HUES48 (cell line): ENCODE results near the gene CEP83.
"Not testable (repeated sequence)": the region's sequence is repeated elsewhere in the genome, so short reads cannot be mapped to it uniquely, and the experiment has no call there.

Experiments
- H3K27ac ChIP-seq: one replicate; pipeline ENCODE4 v1.7.0; 2013; ENCODE audit warnings: low read depth, low read length, inconsistent platforms
- H3K27me3 ChIP-seq: 2 replicates; pipeline ENCODE4 v1.6.1; 2013; ENCODE audit warnings: mild to moderate bottlenecking, low read length; ENCODE audit not compliant: control insufficient read depth, insufficient read depth
- H3K36me3 ChIP-seq: 2 replicates; pipeline ENCODE4 v1.6.1; 2013; ENCODE audit warnings: low read length; ENCODE audit not compliant: control insufficient read depth, insufficient read depth
- H3K4me1 ChIP-seq: 2 replicates; pipeline ENCODE4 v1.6.1; 2013; ENCODE audit warnings: mild to moderate bottlenecking, low read length; ENCODE audit not compliant: control insufficient read depth, insufficient read depth
- H3K4me3 ChIP-seq: 2 replicates; pipeline ENCODE4 v1.5.1; 2013; ENCODE audit warnings: mild to moderate bottlenecking, low read depth, low read length
- H3K9ac ChIP-seq: 2 replicates; pipeline ENCODE4 v1.6.1; 2013; ENCODE audit warnings: mild to moderate bottlenecking, low read depth, low read length, moderate library complexity
- H3K9me3 ChIP-seq: 2 replicates; pipeline ENCODE4 v1.6.1; 2013; ENCODE audit warnings: low read length; ENCODE audit not compliant: control insufficient read depth, insufficient read depth

CEP83 gene

DNA sequence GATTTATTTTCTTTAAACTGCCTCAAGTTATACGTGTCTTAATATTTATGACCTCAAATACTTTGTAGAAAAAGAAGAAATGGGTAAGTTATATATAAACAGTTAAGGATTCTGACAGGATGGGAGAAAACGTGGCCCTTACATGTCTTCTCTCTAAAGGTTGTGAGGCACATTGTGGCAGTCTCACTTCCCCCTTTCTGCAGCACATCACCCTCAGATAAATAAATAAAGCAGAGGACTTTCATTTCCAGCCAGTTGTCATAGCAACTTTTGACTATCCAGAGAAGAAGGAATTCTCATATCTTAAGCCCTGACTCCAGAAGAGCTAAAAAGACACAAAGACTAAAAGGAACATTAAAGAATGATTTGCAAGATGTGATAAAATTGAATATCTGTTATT lies 28.8 kb upstream of the CEP83 start:
- no peak overlapping the region for H3K9ac ChIP-seq
- no peak overlapping the region for H3K4me3 ChIP-seq
- no peaks in the 10 kb centered on the region for H3K27me3 ChIP-seq
- no peaks in the 10 kb centered on the region for H3K9me3 ChIP-seq
- H3K27ac ChIP-seq = no peak overlapping the region
- H3K36me3 ChIP-seq = no peaks in the 10 kb centered on the region
- no peaks in the 10 kb centered on the region for H3K4me1 ChIP-seq

GRCh38 chr12:94481734-94482133 lies 22.1 kb upstream of the CEP83 start:
- Histone ChIP-seq H3K27me3 (no peaks in the 10 kb centered on the region), H3K27ac (no peak overlapping the region), H3K9ac (no peak overlapping the region), H3K4me3 (no peak overlapping the region), H3K4me1 (no peaks in the 10 kb centered on the region), H3K9me3 (no peaks in the 10 kb centered on the region), H3K36me3 (no peaks in the 10 kb centered on the region)

DNA sequence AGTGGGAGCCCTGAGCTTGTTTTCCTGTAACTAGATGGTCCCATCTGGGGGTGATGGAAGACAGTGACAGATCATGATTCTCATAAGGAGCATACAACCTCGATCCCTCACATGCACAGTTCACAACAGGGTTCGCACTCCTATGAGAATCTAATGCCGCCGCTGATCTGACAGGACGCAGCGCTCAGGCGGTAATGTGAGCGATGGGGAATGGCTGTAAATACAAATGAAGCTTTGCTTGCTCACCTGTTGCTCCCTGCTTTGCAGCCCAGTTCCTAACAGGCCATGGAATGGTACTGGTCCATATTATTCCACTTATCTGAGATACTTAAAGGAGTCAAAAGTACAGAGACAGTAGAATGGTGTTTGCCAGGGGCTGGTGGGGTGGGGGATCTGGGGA lies 9.9 kb upstream of the CEP83 start:
- Histone ChIP-seq H3K27me3 (no peaks in the 10 kb centered on the region), H3K4me3 (no peak overlapping the region), H3K9ac (no peak overlapping the region), H3K4me1 (no peaks in the 10 kb centered on the region), H3K36me3 (no peaks in the 10 kb centered on the region), H3K27ac (no peak overlapping the region), H3K9me3 (no peaks in the 10 kb centered on the region)

GRCh38 chr12:94460616-94460959 lies 921 bp upstream of the CEP83 start:
- Histone ChIP-seq H3K4me1 (peaks cover 8% of the 10 kb centered on the region; the same call in 1 of the 2 replicates), H3K9ac (peak overlapping the region; percentile 78; the same call in 1 of the 2 replicates), H3K27me3 (peaks cover 6% of the 10 kb centered on the region; the same call in 1 of the 2 replicates), H3K36me3 (no peaks in the 10 kb centered on the region), H3K27ac (no peak overlapping the region), H3K4me3 (peak overlapping the region; percentile 86), H3K9me3 (no peaks in the 10 kb centered on the region)

DNA sequence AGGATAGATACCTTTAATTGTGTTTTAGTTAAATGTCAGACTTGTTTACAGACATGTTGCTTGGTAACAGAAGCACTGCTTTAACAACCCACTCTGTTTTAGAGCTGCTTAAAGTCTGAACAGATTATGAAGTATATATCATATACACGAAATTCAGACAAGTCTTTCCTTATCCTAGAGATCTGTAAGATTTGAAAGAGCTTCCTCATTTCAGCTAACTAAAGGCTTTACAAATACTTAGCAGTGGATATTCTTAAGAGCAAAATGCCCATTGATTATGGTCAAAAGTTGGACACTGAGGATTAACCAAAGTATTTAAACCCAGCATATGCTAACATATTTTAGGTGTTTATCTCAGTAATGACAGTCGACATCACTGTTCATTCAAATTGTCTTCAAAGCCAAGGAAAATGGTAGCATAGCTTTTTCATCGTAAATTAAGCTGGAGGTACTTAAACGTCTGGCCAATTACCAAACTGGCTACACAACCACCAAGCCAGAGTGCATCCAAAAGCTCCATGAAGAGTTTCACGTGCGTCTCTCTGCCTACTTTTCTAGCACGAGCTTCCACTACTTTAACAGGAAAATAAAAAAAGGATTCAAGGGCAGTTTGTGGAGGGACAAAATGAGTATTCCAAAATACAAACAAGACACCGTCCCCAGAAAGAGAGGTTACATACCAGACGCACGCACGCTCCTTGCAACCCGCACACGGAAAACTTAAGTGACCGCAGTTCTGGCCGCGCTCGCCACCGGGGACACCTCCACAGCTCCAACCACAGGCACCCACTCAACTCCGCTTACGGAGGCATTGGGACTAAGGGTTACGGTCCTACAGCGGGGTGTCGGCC lies 565 bp downstream of the CEP83 start:
- Histone ChIP-seq H3K9ac (peak overlapping the region; percentile 78), H3K36me3 (no peaks in the 10 kb centered on the region), H3K27me3 (peaks cover 6% of the 10 kb centered on the region; the same call in 1 of the 2 replicates), H3K9me3 (no peaks in the 10 kb centered on the region), H3K4me1 (peaks cover 8% of the 10 kb centered on the region; the same call in 1 of the 2 replicates), H3K27ac (peak overlapping the region; percentile 45), H3K4me3 (peak overlapping the region; percentile 86)

DNA sequence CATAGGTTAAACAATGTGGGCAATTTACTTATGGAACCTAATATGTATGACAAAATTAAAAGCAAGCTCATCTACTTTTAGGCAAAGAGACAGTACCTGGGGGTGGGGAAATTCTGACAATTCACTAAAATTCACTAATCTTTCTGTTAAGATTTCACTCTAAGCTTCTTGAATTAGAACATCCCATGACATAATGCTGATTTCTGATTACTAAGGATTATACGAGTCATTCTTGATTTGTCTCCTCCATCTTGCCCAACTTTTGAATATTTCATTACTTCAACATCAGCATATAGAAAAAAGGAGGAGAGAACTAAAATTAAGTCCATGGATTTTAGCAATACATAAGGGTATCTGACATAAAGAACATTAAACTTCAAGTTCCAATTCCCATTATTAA lies 2.4 kb downstream of the CEP83 start:
- Histone ChIP-seq H3K9me3 (no peaks in the 10 kb centered on the region), H3K27me3 (peaks cover 6% of the 10 kb centered on the region; the same call in 1 of the 2 replicates), H3K4me3 (no peak overlapping the region), H3K27ac (no peak overlapping the region), H3K36me3 (no peaks in the 10 kb centered on the region), H3K4me1 (peaks cover 8% of the 10 kb centered on the region; the same call in 1 of the 2 replicates), H3K9ac (no peak overlapping the region)

DNA sequence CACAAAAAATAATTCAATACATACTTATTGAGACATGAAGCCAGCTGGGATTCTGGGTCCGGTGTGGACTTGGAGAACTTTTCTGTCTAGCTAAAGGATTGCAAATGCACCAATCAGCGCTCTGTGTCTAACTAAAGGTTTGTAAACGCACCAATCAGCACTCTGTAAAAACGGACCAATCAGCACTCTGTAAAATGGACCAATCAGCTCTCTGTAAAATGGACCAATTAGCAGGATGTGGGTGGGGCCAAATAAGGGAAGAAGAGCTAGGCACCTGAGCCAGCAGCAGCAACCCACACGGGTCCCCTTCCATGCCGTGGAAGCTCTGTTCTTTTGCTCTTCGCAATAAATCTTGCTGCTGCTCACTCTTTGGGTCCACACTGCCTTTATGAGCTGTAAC lies 5.3 kb downstream of the CEP83 start:
- H3K36me3 ChIP-seq, H3K9me3 ChIP-seq, H3K27ac ChIP-seq, H3K27me3 ChIP-seq, H3K4me3 ChIP-seq, H3K4me1 ChIP-seq, H3K9ac ChIP-seq: not testable (repeated sequence)

GRCh38 chr12:94445662-94446061 lies 14.0 kb downstream of the CEP83 start:
- no peaks in the 10 kb centered on the region for H3K4me1 ChIP-seq
- H3K9ac ChIP-seq = no peak overlapping the region
- H3K36me3 ChIP-seq = no peaks in the 10 kb centered on the region
- no peaks in the 10 kb centered on the region; the same call in 1 of the 2 replicates for H3K9me3 ChIP-seq
- no peaks in the 10 kb centered on the region for H3K27me3 ChIP-seq
- no peak overlapping the region for H3K27ac ChIP-seq
- no peak overlapping the region for H3K4me3 ChIP-seq

DNA sequence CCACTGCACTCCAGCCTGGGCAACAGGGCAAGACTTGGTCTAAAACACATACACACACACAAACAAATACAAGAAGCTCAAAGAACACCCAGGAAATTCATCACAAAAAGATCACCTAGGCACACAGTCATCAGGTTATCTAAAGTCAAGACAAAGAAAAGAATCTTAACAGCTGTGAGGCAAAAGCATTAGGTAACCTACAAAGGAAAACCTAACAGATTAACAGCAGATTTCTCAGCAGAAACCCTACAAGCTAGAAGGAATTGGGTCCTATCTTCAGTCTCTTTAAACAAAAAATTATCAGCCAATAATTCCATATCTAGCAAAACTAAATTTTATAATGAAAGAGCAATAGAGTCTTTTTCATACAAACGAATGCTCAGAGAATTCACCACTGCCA lies 22.4 kb downstream of the CEP83 start:
- H3K9me3 ChIP-seq = no peaks in the 10 kb centered on the region; the same call in 1 of the 2 replicates
- no peaks in the 10 kb centered on the region for H3K36me3 ChIP-seq
- H3K9ac ChIP-seq = no peak overlapping the region
- peaks cover 27% of the 10 kb centered on the region for H3K4me1 ChIP-seq
- H3K27ac ChIP-seq = no peak overlapping the region
- no peaks in the 10 kb centered on the region for H3K27me3 ChIP-seq
- H3K4me3 ChIP-seq = no peak overlapping the region

DNA sequence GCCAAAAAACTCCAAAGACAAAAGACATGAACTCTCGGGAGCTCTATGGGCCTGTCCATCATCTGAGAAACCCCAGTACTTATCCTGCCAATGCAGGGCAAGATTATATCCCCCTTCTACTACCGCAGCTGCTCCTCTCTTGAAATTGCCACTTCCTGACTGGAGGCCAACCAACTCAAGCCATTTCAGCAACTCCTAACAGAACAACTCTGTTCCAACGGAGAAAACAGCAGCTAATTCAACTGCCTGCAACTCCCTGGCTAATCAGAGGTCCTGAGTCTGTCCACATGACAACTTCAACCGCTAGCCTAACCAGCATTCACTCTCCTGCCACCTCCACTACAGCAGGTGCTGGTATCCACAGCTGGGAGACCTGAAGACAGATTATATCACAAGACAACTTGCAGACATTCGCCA lies 24.1 kb downstream of the CEP83 start:
- H3K4me1 ChIP-seq = peaks cover 27% of the 10 kb centered on the region
- H3K9me3 ChIP-seq = no peaks in the 10 kb centered on the region
- H3K4me3 ChIP-seq = no peak overlapping the region
- H3K36me3 ChIP-seq = no peaks in the 10 kb centered on the region
- H3K27ac ChIP-seq = peak overlapping the region; percentile 45
- H3K9ac ChIP-seq = no peak overlapping the region
- no peaks in the 10 kb centered on the region for H3K27me3 ChIP-seq

DNA sequence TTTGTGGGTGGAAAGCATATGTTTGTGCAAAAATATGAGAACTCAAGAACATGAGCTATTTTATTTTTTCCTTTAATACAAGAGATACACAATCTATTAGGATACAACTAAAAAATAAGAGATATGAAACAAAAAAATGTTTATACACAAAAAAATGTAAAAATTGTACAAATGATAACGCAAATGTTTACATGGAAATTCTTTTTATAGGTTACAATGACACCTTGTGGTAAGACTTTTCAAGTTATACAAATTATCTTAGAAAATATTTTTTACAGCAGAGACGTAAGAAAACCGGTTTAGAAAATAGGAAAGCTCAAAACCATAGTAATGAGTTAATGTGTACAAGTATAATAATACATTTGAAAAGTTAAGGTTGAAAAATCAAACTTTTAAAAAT lies 25.5 kb downstream of the CEP83 start:
- Histone ChIP-seq H3K27ac (no peak overlapping the region), H3K36me3 (no peaks in the 10 kb centered on the region), H3K27me3 (no peaks in the 10 kb centered on the region), H3K4me3 (no peak overlapping the region), H3K9me3 (no peaks in the 10 kb centered on the region), H3K4me1 (peaks cover 35% of the 10 kb centered on the region), H3K9ac (no peak overlapping the region)
